GM12891 (cell line): ENCODE results near the gene PTPN7.
"Not testable (repeated sequence)": the region's sequence is repeated elsewhere in the genome, so short reads cannot be mapped to it uniquely, and the experiment has no call there.

ENCODE experiments used
- DNase-seq: peaks from one replicate; pipeline ENCODE4 v3.0.0; 2011; ENCODE audit warnings: low spot score; ENCODE audit not compliant: insufficient read length
- FAIRE-seq: peaks from 2 replicates; lab custom pipeline; 2011; peaks lifted over from hg19 to GRCh38; lab: Jason Lieb, UNC
- PAX5 ChIP-seq: IDR thresholded peaks from 2 replicates; pipeline ENCODE4 v1.6.1; 2011; ENCODE audit warnings: low read length, moderate library complexity, mild to moderate bottlenecking; ENCODE audit not compliant: insufficient read depth, severe bottlenecking
- POLR2A ChIP-seq: IDR thresholded peaks from 2 replicates; pipeline ENCODE4 v1.6.1; 2011; ENCODE audit warnings: low read depth, low read length, control low read depth
- POLR2AphosphoS5 ChIP-seq: IDR thresholded peaks from 2 replicates; pipeline ENCODE4 v1.6.1; 2011; ENCODE audit warnings: low read depth, low read length, control low read depth
- POU2F2 ChIP-seq: IDR thresholded peaks from 2 replicates; pipeline ENCODE4 v1.6.1; 2011; ENCODE audit warnings: low read depth, mild to moderate bottlenecking, control low read depth, low read length, moderate library complexity
- SPI1 ChIP-seq: IDR thresholded peaks from 2 replicates; pipeline ENCODE4 v1.6.1; 2011; ENCODE audit warnings: low read depth, low read length, control low read depth
- TAF1 ChIP-seq: IDR thresholded peaks from 2 replicates; pipeline ENCODE4 v1.6.1; 2011; ENCODE audit warnings: low read depth, low read length, control low read depth

The PTPN7 gene

DNA sequence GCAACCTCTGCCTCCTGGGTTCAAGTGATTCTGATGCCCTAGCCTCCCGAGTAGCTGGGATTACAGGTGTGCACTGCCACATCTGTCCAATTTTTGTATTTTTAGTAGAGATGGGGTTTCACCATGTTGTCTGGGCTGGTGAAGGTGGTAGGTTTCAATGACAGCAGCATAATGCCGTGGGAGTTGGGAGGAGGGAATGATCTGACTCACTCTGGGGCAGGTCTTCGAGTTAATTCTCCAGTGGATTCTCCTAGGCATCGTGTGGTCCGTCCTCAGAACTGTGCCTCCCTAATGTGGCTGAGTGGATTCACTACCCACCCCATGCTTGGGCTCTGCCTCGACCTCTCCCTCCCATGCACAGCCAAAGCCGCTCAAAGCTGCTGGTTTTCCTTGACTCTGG is 39.4 kb downstream of the PTPN7 start:
- DNase-seq (no peak), FAIRE-seq (no peak)
- TF ChIP-seq POU2F2 = no peak
- TF ChIP-seq PAX5 = no peak
- TF ChIP-seq POLR2AphosphoS5 = no peak
- no peak for TF ChIP-seq POLR2A
- no peak for TF ChIP-seq SPI1
- no peak for TF ChIP-seq TAF1

DNA sequence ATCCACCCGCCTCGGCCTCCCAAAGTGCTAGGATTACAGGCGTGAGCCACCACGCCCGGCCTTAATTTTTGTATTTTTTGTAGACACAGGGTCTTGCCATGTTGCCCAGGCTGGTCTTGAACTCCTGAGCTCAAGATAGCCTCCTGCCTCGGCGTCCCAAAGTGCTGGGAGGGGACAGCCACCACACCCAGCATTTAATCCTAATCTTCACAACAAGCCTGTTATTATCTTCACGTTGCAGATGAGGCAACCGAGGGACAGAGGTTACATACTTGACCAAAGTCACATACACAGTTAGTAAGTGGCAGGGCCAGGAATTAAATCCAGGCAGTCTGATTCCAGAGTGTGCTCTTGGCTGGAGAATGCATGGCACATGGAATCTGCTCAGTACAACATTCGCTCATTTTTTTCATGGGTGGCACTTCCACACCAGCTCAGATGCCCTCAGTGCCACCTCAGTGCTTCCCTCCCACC is 42.5 kb downstream of the PTPN7 start:
- FAIRE-seq (no peak), DNase-seq (no peak)
- no peak for TF ChIP-seq TAF1
- no peak for TF ChIP-seq SPI1
- no peak for TF ChIP-seq POU2F2
- TF ChIP-seq PAX5 = no peak
- TF ChIP-seq POLR2A = no peak
- TF ChIP-seq POLR2AphosphoS5 = no peak

DNA sequence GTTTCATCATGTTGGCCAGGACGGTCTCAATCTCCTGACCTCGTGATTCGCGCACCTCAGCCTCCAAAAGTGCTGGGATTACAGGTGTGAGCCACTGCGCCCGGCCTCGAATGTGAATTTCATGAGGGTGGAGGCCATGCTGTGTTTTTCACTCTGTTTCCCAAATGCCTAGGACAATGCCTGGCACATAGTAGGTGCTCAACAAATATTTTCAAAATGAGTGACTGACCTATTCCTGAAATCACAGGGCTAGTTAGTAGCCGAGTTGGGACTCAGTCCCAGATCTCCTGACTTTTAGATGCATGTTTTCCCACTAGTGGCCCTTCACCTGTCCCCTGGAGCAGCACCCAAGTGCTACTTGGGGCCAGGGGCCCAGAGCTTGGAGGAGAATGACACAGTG is 44.1 kb downstream of the PTPN7 start:
- DNase-seq (no peak), FAIRE-seq (no peak)
- TF ChIP-seq POLR2A (no peak), POU2F2 (no peak), PAX5 (no peak), TAF1 (no peak), POLR2AphosphoS5 (no peak), SPI1 (no peak)

DNA sequence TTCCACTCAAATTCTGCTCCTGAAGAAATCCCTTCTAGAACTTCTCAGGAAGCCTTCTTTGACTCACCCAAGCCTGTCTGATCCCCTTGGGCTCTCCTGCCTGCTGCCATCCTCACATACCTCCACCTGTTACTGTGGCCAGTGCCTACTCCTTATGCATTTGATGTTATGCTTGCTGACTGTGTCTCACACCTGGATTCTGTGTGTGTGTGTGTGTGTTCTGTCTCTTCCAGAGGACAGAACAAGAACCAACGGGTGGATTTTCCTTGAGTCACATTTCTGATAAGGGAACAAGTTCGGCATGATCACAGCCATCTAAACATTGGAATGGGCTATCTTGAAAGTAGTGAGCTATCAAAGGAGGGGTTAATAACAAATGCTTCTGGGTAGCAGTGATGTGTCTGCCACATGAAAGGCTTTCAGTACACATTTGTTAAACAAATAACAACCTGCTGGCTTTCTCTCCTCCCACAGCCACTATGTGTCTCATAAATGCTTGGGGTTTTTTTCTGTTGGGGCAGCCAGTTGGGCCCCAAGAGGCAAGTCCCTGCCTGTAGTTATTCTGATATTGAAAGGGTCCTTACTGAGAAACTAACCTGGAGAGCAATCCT is 46.6 kb downstream of the PTPN7 start:
- TF ChIP-seq TAF1 (no peak), POLR2A (no peak), POLR2AphosphoS5 (no peak), PAX5 (no peak), POU2F2 (no peak)
- FAIRE-seq (no peak), DNase-seq (no peak)

DNA sequence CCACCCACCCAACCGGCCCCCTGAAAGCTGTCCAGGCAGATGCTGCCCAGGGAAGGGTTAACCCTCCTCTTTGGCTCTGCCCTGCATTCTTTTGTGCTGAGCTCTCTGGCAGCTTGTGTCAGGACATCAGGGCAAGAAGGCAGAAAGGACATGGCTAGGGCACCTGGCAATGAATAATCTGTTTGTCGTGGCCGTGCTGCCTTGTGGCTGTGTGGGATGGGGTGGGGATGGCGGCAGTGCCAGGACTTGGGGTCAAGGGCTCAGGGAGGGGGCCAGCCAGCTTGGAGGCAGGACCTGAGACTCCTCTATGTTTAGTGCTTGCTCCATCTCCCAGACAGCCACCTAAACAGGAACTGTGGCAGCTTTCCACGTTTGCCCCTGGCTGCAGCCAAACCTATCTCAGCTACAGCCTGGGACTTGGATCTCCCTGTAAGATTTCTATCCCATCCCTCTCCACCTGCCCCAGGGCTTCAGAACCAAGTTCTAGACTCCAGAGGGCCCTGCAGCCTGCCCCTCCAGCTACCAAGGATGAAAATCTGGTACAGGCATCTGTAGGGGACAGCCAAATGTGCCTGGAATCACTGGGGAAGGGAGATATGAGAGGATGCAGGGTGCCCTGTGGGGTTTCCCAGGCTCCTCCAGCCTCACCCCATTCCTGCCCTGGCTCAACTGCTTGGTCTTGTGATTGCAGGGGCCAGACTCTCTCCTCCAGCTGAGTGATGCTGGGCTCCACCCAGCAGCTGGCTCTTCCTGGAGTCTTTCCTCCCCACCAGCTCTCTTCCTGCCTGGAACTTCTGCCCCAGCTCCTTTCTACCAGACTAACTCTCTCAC is 47.3 kb downstream of the PTPN7 start:
- FAIRE-seq = no peak
- no peak for TF ChIP-seq SPI1
- no peak for TF ChIP-seq PAX5
- no peak for TF ChIP-seq POLR2A
- TF ChIP-seq POU2F2 = no peak
- no peak for TF ChIP-seq TAF1
- no peak for TF ChIP-seq POLR2AphosphoS5
- DNase-seq = no peak

DNA sequence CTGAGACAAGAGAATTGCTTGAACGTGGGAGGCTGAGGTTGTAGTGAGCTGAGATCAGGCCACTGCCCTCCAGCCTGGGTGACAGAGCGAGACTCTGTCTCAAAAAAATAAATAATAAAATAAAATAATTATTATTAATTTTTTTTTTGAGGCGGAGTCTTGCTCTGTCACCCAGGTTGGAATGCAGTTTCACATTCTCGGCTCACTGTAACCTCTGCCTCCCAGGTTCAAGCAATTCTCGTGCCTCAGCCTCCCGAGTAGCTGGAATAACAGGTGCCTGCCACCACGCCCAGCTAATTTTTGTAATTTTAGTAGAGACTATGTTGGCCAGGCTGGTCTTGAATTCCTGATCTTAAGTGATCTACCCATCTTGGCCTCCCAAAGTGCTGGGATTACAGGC is 48.8 kb downstream of the PTPN7 start:
- FAIRE-seq, DNase-seq: not testable (repeated sequence)

DNA sequence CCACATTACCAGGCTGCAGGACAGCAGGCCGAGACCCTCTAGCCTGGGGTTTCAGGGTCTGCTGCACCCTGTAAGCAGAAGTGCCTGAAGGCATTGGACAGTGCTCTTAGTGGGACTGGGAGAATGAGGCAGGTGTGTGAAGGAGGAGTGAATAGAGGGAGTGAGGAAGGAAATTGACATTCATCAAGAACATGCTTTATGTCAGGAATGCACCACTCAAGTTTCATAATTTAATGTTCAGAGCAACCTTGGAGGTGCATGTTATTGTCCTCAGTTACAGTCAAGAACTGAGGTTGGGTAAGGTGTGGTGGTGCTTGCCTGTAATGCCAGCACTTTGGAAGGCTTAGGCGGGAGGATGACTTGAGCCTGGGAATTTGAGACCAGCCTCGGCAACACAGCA is 49.4 kb downstream of the PTPN7 start:
- TF ChIP-seq POU2F2 = no peak
- TF ChIP-seq POLR2A = no peak
- TF ChIP-seq TAF1 = no peak
- TF ChIP-seq SPI1 = no peak
- no peak for TF ChIP-seq PAX5
- no peak for TF ChIP-seq POLR2AphosphoS5
- no peak for DNase-seq
- FAIRE-seq = no peak

DNA sequence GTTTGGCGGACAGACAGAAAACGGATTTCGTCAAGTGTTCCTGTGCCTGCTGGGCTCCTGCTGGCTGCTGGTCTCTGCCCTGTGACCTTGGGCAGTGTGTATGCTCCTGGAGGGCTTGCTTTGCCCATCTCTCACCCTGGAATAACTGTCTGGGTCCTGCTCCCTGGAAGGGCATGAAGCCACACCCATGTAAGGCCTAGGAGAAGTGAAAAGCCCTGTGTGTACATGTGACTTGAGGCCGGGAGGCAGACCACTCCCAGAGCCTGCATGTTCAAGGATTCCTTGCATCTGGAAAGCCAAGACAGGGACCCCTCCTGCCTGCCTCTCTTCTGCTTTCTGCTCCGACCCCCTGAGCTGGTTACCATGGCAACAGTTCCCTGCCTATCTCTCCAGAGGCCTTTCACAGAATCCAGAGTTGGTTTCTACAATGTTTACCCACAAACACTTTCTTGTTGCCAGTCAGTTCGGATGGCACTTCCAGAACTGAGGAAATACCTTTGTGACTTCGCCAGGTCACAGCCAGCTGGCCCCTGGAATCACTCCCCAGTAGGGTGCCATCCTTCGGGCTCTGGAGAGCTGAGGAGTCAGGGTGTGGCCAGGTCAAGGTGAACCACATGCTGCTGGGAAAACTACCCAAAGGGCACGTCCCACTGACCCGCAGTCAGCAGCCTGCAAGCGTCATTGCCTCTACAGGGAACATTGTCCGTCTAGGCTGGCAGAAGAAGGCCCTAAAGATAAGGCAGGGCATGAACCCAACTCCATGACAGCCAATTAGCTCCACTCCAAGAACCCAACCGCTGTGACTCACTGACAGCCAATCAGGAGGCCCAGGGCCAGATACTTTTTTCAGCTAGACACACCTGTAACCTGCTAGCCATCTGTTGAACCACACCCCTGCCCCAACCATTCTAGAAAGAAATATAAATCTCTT is 52.3 kb downstream of the PTPN7 start:
- no peak for FAIRE-seq

DNA sequence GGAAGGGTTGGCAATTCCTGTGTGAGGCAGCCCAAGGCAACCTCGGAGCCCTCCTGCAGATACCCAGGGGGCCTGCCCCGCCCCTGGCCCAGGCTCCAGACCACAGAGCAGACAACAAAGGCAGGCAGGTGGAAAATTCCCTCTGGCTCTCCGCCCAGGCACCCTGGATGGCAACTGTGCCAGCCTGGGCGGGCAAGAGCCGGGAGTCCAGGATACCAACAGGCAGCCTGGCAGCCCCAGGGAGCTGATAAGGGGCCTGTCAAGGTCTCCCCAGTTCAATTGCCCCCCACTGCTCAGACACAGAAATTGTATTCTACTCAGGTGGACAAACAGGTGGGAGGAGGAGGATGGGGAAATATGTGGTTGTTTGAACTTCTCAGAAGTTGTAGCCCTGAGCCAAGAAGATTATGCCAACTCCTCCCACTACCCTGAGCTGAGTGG is 53.1 kb downstream of the PTPN7 start:
- TF ChIP-seq POLR2AphosphoS5 (no peak), POLR2A (no peak), TAF1 (no peak), SPI1 (no peak), POU2F2 (no peak), PAX5 (no peak)
- no peak for FAIRE-seq

More for the DNA sequence above, 52.3 kb downstream of the PTPN7 start:
- DNase-seq = no peak
- TF ChIP-seq TAF1 (no peak), SPI1 (no peak), POU2F2 (no peak), POLR2AphosphoS5 (no peak), POLR2A (no peak), PAX5 (no peak)

More for the DNA sequence above, 53.1 kb downstream of the PTPN7 start:
- no peak for DNase-seq
